SW480 (cell line): ENCODE measurements around the gene BUD23.
"Not testable (repeated sequence)": the region's sequence is repeated elsewhere in the genome, so short reads cannot be mapped to it uniquely, and the experiment has no call there.

ENCODE experiments used
- DNase-seq: peaks from one replicate; pipeline ENCODE4 v3.0.0-alpha.2; 2016; ENCODE audit warnings: low spot score

BUD23 gene

GRCh38 chr7:73668103-73668885, 15.1 kb upstream of the BUD23 start:
- DNase-seq = no peak

- no peak for DNase-seq
These were observed 14.5 kb upstream of the BUD23 start for GRCh38 chr7:73668886-73669230.

- DNase-seq = no peak
These were observed 14.1 kb upstream of the BUD23 start for GRCh38 chr7:73669288-73669701.

- no peak for DNase-seq
These were observed 13.5 kb upstream of the BUD23 start for GRCh38 chr7:73669858-73670385.

- DNase-seq = no peak
These were observed 12.1 kb upstream of the BUD23 start for GRCh38 chr7:73671322-73671661.

- no peak for DNase-seq
These were observed 11.4 kb upstream of the BUD23 start for GRCh38 chr7:73671857-73672445.

- DNase-seq = no peak
These were observed 8.8 kb upstream of the BUD23 start for GRCh38 chr7:73674468-73675124.

- not testable (repeated sequence) for DNase-seq
These were observed 7.3 kb upstream of the BUD23 start for GRCh38 chr7:73676062-73676461.

- DNase-seq = no peak
These were observed 4.5 kb upstream of the BUD23 start for GRCh38 chr7:73678862-73679261.

- DNase-seq = no peak
These were observed 3.7 kb upstream of the BUD23 start for GRCh38 chr7:73679709-73680108.

GRCh38 chr7:73680501-73680900, 2.9 kb upstream of the BUD23 start:
- no peak for DNase-seq

- no peak for DNase-seq
These were observed 2.4 kb upstream of the BUD23 start for GRCh38 chr7:73681031-73681430.

- DNase-seq = no peak
These were observed 697 bp upstream of the BUD23 start for GRCh38 chr7:73682745-73683055.

GRCh38 chr7:73683788-73684693, 644 bp downstream of the BUD23 start:
- DNase-seq = no peak

GRCh38 chr7:73685311-73685710, 1.9 kb downstream of the BUD23 start:
- DNase-seq = no peak

- no peak for DNase-seq
These were observed 4.9 kb downstream of the BUD23 start for GRCh38 chr7:73688288-73688687.

- DNase-seq = no peak
These were observed 7.2 kb downstream of the BUD23 start for GRCh38 chr7:73690646-73691045.

GRCh38 chr7:73696372-73696771, 13.0 kb downstream of the BUD23 start:
- no peak for DNase-seq

- DNase-seq = no peak
These were observed 15.0 kb downstream of the BUD23 start for GRCh38 chr7:73698410-73698809.

GRCh38 chr7:73699370-73700068, 16.1 kb downstream of the BUD23 start:
- no peak for DNase-seq

- DNase-seq = no peak
These were observed 16.6 kb downstream of the BUD23 start for GRCh38 chr7:73700069-73700423.

- DNase-seq = no peak
These were observed 17.3 kb downstream of the BUD23 start for GRCh38 chr7:73700581-73701134.
